Left renal pelvis (tissue), 4 donors: ENCODE results near the gene LFNG. TPM values are rescaled to one million over a fixed set of nuclear protein-coding genes. Genes with fewer than 3 reads are reported as not detected.

ENCODE experiments used
- DNase-seq, 4 donors: peaks; one replicate each; pipeline ENCODE4 v3.0.0-alpha.2; 2013; ENCODE audit warnings: low read depth in 4 of 4, low spot score in 3 of 4
- polyA plus RNA-seq, 4 donors: library from polyadenylated mRNA; unstranded; fragments of 120-200 nt; gene quantifications; one replicate each; pipeline ENCODE4 v1.2.1, GENCODE V29; 2013; ENCODE audit not compliant: insufficient read length in 4 of 4

Gene LFNG, protein sequence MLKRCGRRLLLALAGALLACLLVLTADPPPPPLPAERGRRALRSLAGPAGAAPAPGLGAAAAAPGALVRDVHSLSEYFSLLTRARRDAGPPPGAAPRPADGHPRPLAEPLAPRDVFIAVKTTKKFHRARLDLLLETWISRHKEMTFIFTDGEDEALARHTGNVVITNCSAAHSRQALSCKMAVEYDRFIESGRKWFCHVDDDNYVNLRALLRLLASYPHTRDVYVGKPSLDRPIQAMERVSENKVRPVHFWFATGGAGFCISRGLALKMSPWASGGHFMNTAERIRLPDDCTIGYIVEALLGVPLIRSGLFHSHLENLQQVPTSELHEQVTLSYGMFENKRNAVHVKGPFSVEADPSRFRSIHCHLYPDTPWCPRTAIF
- polyA plus RNA-seq: 10 to 100 TPM; 10.7 to 34.9 (median 28.1) TPM

DNA sequence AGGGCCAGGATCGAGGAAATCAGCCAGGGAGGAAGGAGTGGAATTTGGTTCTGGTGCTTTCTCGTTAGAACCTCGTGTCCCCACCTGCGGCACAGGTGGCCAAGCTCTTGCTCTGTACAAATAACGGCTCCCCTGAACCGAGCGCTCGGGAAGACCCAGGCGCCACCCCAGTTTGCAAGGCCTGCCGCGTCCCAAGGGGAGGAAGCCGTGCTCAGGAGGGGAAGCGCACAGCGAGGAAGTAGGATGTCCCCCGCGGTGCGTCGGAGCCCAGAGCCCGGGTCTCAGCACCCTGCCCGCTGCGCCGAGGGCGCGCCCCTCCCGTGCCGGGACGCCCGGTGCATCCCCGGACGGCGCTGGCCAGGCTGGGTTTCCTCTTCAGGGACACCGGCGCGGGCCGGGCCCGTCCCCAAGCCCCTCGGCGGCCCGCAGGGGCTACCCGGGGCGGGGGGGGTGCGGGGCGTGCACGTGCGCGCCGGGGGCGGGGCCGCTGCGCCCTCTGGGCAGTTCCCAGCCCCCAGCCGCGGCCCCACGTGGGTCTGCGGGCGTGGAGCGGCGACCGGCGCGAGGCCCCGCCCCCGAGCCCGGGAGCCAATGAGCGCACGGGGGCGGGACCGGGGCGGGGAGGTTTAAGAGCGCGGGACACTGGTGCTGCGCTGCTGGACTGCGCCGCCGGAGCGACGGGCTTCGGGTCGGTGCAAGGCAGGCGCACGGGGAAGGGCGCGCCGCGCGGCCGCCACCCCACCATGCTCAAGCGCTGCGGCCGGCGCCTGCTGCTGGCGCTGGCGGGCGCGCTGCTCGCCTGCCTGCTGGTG is at the start of gene LFNG:
LFNG (plus strand) TSS at position 656 of the 812 bp plus-strand sequence; CDS start at position 744, 88 bp downstream.
- peak in 2 of 4 donors; percentile 79 to 81 for DNase-seq

DNA sequence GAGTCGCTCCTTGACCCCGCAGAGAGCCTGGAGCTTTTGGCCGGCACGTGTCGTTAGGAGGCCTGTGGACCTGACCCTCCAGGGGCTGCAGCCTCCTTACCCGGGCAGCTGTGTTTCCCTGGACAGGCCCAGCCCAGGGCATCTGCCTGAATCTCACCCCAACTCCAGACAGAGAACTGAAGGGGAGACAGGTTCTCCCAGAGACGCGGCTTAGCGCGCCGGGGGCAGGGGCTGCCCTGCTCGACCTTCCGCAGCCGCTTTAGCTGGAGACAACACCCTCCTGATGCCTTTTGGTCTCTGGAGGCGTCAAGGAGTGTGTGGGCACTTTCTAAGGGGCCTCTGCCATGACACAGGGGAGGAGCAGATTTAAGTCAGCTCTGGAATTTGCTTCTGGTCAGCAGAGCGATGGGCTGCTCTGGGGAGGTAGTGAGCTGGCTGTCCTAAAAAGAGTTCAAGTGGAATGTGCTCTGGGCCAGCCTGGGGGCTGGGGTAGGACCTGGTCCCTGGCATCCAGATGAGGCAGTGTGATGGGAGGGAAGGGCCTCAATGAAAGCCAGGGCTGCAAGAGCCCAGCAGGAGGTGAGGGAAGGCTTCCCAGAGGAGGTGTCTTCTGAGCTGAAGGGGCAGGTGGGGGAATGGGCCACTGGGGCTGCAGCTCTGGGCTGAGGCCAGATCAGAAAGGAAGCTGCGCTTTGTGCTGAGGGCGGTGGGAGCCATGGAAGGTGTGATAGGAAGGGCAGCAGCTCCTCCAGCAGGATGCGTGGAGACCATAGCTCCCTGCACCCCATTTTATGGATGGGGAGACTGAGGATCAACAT is 49.2 kb upstream of the LFNG start:
- no peak for DNase-seq

DNA sequence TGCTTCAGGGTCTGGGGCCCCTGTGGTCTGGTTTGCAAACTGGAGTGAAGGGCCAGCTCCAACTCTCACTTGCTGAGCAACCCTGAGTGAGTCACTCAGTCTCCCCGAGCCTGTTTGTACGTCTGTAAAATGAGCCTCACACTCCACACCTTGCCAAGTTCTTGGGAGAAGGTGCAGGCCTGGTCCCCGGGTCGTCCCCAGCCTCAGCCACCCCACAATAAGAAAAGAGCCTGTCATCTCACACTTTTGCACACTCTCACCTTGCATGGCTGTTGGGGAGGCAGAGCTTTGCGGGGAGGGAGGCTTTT is 48.6 kb upstream of the LFNG start:
- no peak for DNase-seq

DNA sequence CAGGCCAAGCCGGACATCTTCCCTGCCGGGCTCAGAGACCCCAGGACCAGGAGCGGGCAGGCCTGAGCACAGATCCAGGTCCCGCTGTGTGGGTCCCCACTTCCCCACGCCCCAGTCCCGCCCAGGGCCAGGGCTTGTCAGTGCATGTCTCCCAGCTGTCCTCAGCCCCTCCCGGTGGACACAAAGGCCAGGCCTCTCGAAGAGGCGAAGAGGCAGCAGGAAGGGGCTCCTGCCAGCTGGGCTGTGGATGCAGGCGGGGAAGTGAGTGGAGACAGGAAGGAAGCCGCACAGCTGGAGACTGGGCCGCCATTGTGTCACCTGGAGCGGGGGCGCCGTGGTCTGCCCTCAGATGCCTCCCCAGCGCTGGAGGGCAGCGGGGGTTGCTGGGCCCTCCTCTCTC is 48.2 kb upstream of the LFNG start:
- DNase-seq: no peak

DNA sequence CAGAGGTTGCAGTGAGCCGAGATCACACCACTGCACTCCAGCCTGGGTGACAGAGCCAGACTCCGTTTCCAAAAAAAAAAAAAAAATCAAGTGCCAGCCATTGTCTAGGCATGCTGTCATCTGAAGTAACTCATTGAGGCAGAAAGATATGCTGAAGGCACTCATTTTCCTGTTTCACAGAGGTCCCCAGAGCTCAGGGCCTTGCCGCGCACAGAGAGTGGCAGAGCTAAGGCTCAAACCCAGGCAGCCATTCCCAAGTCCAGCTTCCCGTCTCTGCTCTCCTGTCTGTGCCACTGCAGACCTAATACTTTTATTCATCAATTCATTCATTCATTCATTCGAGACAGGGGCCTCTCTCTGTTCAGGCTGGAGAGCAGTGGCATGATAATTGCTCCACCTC is 46.8 kb upstream of the LFNG start:
- DNase-seq: no peak

DNA sequence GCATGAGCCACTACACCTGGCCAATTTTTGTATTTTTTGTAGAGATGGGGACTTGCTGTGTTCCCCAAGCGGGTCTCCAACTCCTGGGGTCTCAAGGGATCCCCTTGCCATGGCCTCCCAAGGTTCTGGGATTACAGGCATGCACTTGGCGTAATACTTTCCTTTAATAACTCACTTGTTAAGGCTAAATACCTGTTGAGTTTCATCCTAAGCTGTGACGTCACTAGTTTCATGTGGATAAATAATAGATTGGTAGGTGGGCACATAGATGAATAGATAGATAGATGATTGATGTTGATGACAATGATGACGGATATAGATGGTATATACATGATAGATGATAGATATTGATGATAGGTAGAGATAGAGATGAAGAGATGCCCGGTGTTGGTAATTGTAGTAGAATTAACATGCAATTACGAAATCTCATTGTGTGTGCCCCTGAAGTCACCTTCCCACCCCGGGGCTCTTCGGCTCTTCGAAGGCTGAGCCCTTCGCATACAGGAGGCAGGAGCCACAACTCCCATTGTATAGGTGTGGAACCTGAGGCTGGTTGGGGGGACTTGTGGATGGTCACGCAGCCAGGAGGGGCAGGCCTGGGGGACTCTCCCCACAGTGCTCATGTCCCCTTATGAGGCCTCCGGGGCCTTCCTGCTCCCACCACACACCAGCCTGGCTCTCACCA is 45.9 kb upstream of the LFNG start:
- no peak for DNase-seq

DNA sequence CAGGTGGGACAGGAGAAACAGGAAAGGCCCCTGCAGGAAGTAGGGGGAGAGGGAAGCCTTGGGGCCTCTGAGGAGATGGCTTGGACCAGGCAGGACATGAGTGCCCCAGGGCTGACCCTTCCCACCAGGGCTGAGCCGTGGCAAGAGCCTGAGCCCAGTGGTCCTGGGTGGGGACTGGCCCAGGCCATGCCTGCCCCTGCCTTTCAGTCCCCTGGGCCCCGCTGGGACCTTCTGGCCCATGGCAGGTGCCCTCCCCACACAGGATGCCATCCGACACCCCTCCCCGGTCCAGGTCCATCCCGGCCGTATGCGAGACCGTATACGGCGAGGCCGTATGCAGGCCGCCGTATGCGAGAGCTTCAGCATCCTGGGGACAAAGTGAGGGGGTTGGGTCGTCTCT is 45.4 kb upstream of the LFNG start:
- no peak for DNase-seq

DNA sequence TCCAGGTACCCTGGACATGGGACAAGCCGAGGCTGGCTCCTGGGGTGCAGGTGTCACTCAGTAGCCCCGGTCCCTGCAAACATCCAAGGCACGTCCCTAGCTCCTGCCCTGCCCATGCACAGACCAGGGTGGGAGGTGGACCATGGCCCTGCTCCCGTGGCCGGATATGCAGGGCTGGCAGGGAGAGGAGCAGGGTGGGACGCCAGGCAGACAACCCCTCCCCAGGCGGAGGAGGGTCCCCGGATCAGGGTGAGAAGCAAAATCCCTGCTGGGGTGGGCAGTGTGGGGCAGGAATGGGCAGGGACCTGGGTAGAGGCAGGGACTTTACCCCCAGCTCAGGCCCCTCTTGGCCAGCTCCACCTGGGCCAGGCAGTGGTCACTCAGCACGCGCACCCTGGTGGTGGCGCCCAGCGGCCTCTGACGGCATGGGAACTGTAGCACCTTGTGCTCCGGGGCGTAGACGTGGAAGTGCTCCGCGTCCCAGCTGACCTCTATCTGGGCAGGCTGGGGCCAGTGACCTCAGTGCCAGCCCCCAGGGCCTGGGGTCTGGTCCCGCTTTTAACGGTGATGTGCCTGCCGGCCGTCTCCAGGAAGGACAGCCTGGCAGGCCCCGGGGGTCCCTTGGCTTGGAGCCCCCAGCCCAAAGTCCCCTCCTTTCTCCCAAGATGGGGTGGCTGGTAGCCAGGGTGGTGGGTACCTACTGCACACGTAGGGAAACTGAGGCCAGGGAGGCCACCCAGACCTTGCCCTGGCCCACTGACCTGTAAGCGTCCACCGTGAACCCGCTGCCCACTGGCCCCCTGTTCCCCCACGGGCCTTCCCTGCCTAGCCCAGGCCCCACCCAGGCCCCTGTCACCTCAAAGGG is 44.5 kb upstream of the LFNG start:
- DNase-seq: no peak

DNA sequence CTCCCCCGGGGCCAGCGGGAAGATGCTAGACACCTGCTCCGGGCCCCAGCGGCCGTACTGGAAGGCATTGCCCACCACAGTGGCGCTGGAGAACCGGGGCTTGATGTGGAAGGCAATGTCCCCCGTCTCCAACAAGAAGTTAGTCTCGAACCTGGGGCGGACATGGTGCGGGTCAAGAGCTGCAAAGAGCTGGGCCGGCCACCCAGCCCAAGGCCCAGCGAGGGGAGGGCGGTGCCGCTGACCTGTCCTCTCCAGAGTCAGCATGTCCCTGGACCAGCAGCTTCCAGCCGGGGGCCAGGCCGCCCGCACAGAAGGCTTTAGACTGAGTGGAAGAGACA is 43.9 kb upstream of the LFNG start:
- no peak for DNase-seq

DNA sequence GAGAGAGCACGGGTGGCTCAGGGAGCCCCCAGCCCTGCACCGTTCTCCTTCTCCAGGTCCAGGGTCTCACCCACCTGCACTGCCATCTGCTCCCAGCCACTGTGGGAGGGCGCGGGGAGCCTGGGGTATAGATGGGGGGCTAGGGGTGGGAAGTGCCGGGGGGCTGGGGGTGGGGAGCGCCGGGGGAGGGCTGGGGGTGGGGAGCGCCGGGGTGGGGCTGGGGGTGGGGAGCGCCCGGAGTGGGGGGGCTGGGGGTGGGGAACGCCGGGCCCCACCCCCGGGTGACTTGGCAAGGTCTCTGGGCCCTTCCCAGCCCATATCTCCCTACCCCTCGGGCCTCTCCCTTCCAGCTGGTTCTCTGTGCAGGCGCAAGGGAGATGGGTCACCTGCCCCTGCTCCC is 43.3 kb upstream of the LFNG start, which contains the start of gene GRIFIN:
GRIFIN (minus strand) TSS at position 101 of the 400 bp plus-strand sequence; CDS start at position 86, 15 bp downstream.
- no peak for DNase-seq

DNA sequence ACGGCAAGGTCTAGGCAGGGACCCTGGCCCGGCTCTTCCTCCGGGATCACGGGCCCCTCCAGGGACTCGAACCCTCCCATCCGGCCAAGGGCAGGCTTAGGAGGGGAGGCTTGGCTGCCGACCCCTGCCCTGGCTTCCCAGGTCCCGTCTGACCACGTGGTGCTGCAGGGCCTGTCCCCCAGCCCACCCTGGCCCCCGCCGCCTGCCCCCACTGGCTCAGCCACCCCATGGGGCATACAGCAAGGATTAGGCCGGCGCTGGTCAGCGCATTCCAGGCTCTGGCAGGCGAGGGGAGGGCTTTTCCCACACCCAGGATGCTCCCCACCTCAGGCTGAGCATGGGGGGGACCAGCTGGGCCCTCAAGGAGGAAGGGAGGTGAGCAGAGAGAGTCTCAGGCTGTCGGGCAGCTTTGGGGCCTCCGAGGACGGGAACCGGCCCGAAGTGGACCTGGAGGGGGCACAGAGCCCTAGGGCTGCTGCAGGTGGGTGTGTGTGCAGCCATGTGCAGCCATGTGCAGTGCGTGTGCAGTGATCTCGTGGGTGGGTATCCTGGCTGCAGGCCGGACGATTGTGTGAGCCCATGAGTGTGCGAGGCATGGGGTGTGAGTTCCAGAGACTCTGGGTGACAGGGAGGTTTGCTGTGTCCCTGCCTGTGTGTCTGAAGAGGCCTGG is 42.7 kb upstream of the LFNG start:
- DNase-seq: no peak

DNA sequence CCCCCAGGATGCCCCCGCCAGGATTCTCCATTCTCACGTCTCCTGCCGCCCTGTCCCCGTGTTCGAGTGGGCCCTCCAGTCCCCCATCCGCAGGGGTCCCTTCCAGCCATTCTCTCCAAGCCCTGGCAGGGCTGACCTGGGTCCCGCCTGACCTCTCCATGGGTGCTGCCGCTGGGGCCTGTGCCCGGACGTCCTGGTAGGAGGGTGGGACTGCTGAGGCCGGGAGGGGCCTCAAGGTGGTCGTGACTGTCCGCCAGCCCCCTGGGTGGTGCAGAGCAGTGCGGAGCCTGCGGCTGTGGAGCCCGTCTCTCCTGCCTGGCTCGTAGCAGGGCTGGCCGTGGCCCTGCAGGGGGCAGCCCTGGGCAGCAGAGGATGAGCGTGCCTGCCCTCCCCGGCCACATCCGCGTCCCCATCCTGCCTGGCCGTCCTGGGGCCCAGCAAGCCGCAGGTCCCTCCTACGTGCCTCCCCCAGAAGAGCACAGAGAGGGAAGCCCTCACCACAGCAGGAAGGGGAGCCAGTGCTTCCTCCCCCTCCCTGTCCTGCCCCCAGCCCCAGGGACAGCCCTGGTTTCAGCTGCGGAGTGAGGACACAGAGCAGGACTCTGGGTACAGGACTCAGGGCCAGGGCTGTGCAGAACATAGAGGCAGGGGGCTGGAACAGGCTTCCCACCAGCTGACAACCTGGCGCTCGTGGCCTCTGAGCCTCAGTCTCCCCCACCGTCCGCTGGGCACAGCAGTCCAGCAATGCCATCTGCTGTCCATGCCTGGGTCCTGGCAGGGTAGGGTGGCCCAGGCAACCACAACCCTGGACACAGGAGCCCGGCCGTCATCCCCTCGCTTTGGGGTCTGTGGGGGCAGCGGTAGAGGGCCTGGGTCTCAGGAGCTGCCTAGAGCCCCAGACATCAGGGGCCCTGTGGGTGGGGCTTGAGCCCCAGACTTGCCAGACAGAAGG is 41.9 kb upstream of the LFNG start:
- DNase-seq: no peak

DNA sequence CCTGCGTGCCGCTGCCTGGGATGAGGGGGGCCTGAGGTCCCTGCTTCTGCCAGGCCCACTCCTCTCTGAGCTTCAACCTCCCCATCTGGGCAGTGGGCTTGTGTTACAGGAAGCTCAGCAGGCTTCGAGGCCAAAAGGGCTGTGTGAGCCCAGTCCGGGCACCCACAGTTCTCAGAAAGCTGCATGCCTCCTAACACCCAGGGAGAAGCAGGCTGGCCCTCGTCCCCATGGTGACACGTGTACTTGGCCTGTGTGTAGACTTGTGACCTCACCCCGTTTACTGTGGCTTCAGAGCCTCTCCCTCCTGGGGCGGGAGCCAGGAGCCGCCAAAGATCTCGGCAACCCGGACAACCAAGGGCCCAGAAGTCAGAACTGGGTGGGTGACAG is 41.2 kb upstream of the LFNG start:
- no peak for DNase-seq

DNA sequence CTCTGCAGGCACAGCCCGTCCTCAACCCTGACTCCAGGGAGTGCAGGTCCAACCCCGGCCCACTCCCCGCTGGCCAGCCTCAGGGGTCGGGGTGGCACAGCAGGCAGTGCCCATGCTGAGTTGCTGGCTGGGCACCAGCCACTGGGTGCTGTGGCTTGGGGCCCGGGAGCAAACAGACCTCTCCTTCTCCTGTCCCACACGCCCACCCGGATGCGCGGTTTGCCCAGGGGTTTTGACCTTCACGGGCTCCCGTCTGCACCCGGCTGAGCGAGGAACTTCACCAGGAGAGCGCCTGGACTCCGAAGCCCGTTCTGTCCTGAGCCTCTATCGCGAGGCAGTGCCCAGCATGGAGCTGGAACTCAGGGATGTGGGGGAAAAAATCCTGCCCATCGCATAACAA is 40.8 kb upstream of the LFNG start:
- DNase-seq: no peak

DNA sequence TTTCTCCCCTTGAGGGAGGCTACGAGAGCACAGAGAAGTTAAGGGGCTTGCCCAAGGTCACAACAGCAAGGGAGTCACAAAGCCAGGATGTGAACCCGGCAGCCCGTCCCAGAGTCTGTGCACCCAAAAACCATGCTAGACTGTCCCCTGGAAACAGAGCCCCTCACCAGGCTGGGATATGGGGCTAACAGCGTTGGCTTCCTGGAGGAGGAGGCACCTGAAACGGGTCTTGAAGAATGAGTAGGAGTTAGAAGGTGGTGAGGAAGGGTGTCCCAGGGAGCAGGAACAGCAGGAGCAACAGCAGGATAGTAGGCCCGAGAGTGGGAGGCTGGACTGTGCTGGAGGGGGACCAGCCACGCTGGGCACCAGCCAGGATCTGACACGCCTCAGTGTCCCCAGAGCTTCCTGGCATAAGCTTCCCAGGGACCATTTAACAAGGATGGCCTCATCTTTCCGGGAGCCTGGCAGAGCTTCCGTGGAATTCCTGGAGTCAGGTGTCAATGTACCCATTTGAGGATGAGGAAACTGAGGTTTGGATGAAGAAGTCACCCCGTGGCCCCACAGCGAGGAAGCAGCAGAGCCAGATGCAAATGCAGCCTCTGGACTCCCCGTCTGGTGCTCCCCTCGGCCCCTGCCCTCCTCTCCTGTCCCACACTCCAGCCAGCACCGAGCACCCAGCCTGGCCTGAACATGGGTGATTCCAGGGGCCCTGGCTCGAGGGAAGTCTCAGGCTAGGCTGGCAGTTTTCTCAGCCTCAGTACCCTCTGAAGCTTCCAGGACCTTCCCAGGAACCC is 40.1 kb upstream of the LFNG start:
- DNase-seq: no peak

DNA sequence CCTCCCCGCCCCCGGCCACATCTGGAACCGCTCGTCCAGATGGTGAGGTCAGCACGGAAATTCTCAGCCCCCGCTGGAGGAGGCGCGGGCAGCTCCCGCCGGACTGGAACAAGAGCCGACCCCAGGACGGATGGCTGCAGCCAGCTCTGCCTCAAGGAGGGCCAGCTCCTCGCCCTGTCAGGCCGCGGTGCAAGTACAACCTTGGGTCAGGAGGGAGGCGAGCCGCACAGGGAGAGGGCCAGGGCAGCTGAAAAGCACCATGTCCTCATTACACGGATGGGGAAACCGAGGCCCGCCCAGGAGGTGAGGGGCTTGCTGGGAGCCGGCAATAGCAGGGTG is 39.5 kb upstream of the LFNG start:
- no peak for DNase-seq

DNA sequence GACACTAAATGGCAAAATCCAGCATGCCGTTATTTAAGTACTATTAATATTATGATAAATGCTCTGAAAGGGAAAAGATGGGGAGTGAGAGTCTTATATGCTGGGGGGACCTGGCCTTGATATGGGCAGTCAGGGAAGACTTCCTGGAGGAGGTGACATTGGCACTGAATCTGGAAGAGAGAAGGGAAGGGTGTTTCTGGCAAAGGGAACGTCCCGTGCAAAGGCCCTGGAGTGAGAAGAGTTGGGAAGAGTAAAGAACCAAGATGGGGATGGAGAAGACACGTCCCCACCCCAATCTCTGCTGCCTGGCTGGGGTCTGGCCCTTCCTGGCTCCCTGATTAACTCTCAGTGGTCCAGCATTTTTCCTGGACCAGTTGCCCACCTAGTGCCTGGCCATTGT is 38.4 kb upstream of the LFNG start:
- no peak for DNase-seq
